ENCODE data around the gene TCOF1. TPM values are rescaled to one million over a fixed set of nuclear protein-coding genes. Genes with fewer than 3 reads are reported as not detected.
"Not testable (repeated sequence)": the region's sequence is repeated elsewhere in the genome, so short reads cannot be mapped to it uniquely, and the experiment has no call there.

The TCOF1 gene
- total RNA-seq, 4 donors from 2014 or later, result 17.5 to 36.5 (median 20.3) TPM

- ATAC-seq (ENCODE audit: low FRiP score) (no peak), DNase-seq (ENCODE audit: low spot score) (no peak)
- no peak for TF ChIP-seq CTCF (IDR thresholded peaks at IDR 0.05)
These were observed 53.9 kb downstream of the TCOF1 start for GRCh38 chr5:150411245-150411979.

- DNase-seq (ENCODE audit: low spot score) (peak; percentile 78), ATAC-seq (ENCODE audit: low FRiP score) (peak; percentile 81)
- no peak for TF ChIP-seq CTCF (IDR thresholded peaks at IDR 0.05)
These were observed 55.0 kb downstream of the TCOF1 start, which contains the start of gene CD74 for GRCh38 chr5:150412319-150413175. TSS of gene CD74 (minus strand) at chr5:150412910. CDS start at chr5:150412749, 161 bp downstream.

- ATAC-seq (ENCODE audit: low FRiP score) (no peak), DNase-seq (ENCODE audit: low spot score) (no peak)
- no peak for TF ChIP-seq CTCF (IDR thresholded peaks at IDR 0.05)
These were observed 55.8 kb downstream of the TCOF1 start for GRCh38 chr5:150413176-150413901.

GRCh38 chr5:150413902-150414790 is 56.6 kb downstream of the TCOF1 start:
- not testable (repeated sequence) for ATAC-seq (ENCODE audit: low FRiP score); DNase-seq (ENCODE audit: low spot score)

GRCh38 chr5:150419630-150420270 is 62.3 kb downstream of the TCOF1 start:
- no peak for DNase-seq (ENCODE audit: low spot score)
- no peak for TF ChIP-seq CTCF (IDR thresholded peaks at IDR 0.05)
- ATAC-seq (ENCODE audit: low FRiP score), result no peak

GRCh38 chr5:150422075-150422474 is 64.6 kb downstream of the TCOF1 start:
- DNase-seq (ENCODE audit: low spot score), result no peak
- ATAC-seq (ENCODE audit: low FRiP score), result no peak
- TF ChIP-seq CTCF (IDR thresholded peaks at IDR 0.05), result no peak

Data from omental fat pad (tissue), 4 donors.